Muscle layer of colon (tissue), 2 donors: ENCODE data around the gene MGLL.

ENCODE experiments used
- H3K27ac ChIP-seq: one replicate; pipeline ENCODE4 v1.7.0; 2013; ENCODE audit warnings: low read depth, mild to moderate bottlenecking, low read length, moderate library complexity
- H3K27me3 ChIP-seq, 2 donors: one replicate each; pipeline ENCODE4 v1.7.0; 2013; ENCODE audit warnings: low read length in 2 of 2, mild to moderate bottlenecking in 2 of 2; ENCODE audit not compliant: insufficient read depth in 2 of 2, control insufficient read depth in 1 of 2
- H3K36me3 ChIP-seq: one replicate; pipeline ENCODE4 v1.7.0; 2013; ENCODE audit warnings: mild to moderate bottlenecking, low read length; ENCODE audit not compliant: insufficient read depth
- H3K4me1 ChIP-seq: one replicate; pipeline ENCODE4 v1.7.0; 2013; ENCODE audit warnings: mild to moderate bottlenecking, low read length; ENCODE audit not compliant: insufficient read depth
- H3K4me3 ChIP-seq, 2 donors: one replicate each; pipeline ENCODE4 v1.7.0; 2013; ENCODE audit warnings: low read length in 2 of 2, low read depth in 1 of 2, mild to moderate bottlenecking in 1 of 2, moderate library complexity in 1 of 2
- H3K9ac ChIP-seq: one replicate; pipeline ENCODE4 v1.7.0; 2013; ENCODE audit warnings: low read length
- H3K9me3 ChIP-seq: one replicate; pipeline ENCODE4 v1.7.0; 2013; ENCODE audit warnings: mild to moderate bottlenecking, low read length
- donor health status: abdominal sarcoma.
- donor health status: Adenocarcinoma of cecum.

Gene MGLL

GRCh38 chr3:127669541-127670228 lies 152.6 kb downstream of the MGLL start:
- H3K36me3 ChIP-seq: no peaks in the 10 kb centered on the region
- no peaks in the 10 kb centered on the region for H3K9me3 ChIP-seq
- no peaks in the 10 kb centered on the region for H3K27me3 ChIP-seq
- H3K9ac ChIP-seq: no peak overlapping the region
- peaks cover 11% of the 10 kb centered on the region for H3K4me1 ChIP-seq
- H3K4me3 ChIP-seq: no peak overlapping the region
- H3K27ac ChIP-seq: no peak overlapping the region

- Histone ChIP-seq H3K4me1 (peaks cover 8% of the 10 kb centered on the region), H3K27ac (no peak overlapping the region), H3K9ac (no peak overlapping the region), H3K27me3 (no peaks in the 10 kb centered on the region), H3K4me3 (no peak overlapping the region), H3K9me3 (no peaks in the 10 kb centered on the region), H3K36me3 (no peaks in the 10 kb centered on the region)
These were observed 153.4 kb downstream of the MGLL start for GRCh38 chr3:127668906-127669305.

GRCh38 chr3:127667119-127667681 lies 155.1 kb downstream of the MGLL start:
- H3K4me3 ChIP-seq: no peak overlapping the region
- no peaks in the 10 kb centered on the region for H3K36me3 ChIP-seq
- no peak overlapping the region for H3K27ac ChIP-seq
- H3K27me3 ChIP-seq: no peaks in the 10 kb centered on the region
- H3K9me3 ChIP-seq: no peaks in the 10 kb centered on the region
- H3K4me1 ChIP-seq: peaks cover 6% of the 10 kb centered on the region
- H3K9ac ChIP-seq: no peak overlapping the region

GRCh38 chr3:127666676-127667075 lies 155.6 kb downstream of the MGLL start:
- Histone ChIP-seq H3K4me1 (peaks cover 4% of the 10 kb centered on the region), H3K9me3 (no peaks in the 10 kb centered on the region), H3K9ac (no peak overlapping the region), H3K36me3 (no peaks in the 10 kb centered on the region), H3K4me3 (no peak overlapping the region), H3K27ac (no peak overlapping the region), H3K27me3 (no peaks in the 10 kb centered on the region)

- no peak overlapping the region for H3K4me3 ChIP-seq
- H3K36me3 ChIP-seq: no peaks in the 10 kb centered on the region
- no peaks in the 10 kb centered on the region for H3K4me1 ChIP-seq
- no peaks in the 10 kb centered on the region for H3K27me3 ChIP-seq
- no peak overlapping the region for H3K27ac ChIP-seq
- no peak overlapping the region for H3K9ac ChIP-seq
- H3K9me3 ChIP-seq: no peaks in the 10 kb centered on the region
These were observed 156.7 kb downstream of the MGLL start for GRCh38 chr3:127665586-127665985.

GRCh38 chr3:127665165-127665564 lies 157.2 kb downstream of the MGLL start:
- Histone ChIP-seq H3K4me3 (no peak overlapping the region), H3K27ac (no peak overlapping the region), H3K9ac (no peak overlapping the region), H3K27me3 (no peaks in the 10 kb centered on the region), H3K36me3 (no peaks in the 10 kb centered on the region), H3K4me1 (no peaks in the 10 kb centered on the region), H3K9me3 (no peaks in the 10 kb centered on the region)

- no peaks in the 10 kb centered on the region for H3K36me3 ChIP-seq
- H3K4me1 ChIP-seq: no peaks in the 10 kb centered on the region
- H3K27me3 ChIP-seq: no peaks in the 10 kb centered on the region
- H3K27ac ChIP-seq: no peak overlapping the region
- H3K9me3 ChIP-seq: no peaks in the 10 kb centered on the region
- no peak overlapping the region for H3K9ac ChIP-seq
- no peak overlapping the region for H3K4me3 ChIP-seq
These were observed 159.2 kb downstream of the MGLL start for GRCh38 chr3:127663151-127663550.

- H3K27ac ChIP-seq: no peak overlapping the region
- H3K9ac ChIP-seq: no peak overlapping the region
- H3K4me3 ChIP-seq: no peak overlapping the region
- no peaks in the 10 kb centered on the region for H3K9me3 ChIP-seq
- no peaks in the 10 kb centered on the region for H3K4me1 ChIP-seq
- H3K27me3 ChIP-seq: no peaks in the 10 kb centered on the region
- no peaks in the 10 kb centered on the region for H3K36me3 ChIP-seq
These were observed 160.3 kb downstream of the MGLL start for GRCh38 chr3:127662001-127662469.

GRCh38 chr3:127661600-127661999 lies 160.7 kb downstream of the MGLL start:
- Histone ChIP-seq H3K27ac (no peak overlapping the region), H3K36me3 (no peaks in the 10 kb centered on the region), H3K4me3 (no peak overlapping the region)

GRCh38 chr3:127660621-127661251 lies 161.6 kb downstream of the MGLL start:
- Histone ChIP-seq H3K36me3 (no peaks in the 10 kb centered on the region), H3K4me3 (no peak overlapping the region), H3K9me3 (no peaks in the 10 kb centered on the region), H3K27me3 (no peaks in the 10 kb centered on the region), H3K4me1 (peaks cover 2% of the 10 kb centered on the region), H3K27ac (no peak overlapping the region), H3K9ac (no peak overlapping the region)

More at GRCh38 chr3:127661600-127661999, 160.7 kb downstream of the MGLL start:
- Histone ChIP-seq H3K27me3 (no peaks in the 10 kb centered on the region), H3K9me3 (no peaks in the 10 kb centered on the region), H3K9ac (no peak overlapping the region), H3K4me1 (no peaks in the 10 kb centered on the region)

GRCh38 chr3:127658234-127658633 lies 164.1 kb downstream of the MGLL start:
- no peaks in the 10 kb centered on the region for H3K27me3 ChIP-seq
- no peaks in the 10 kb centered on the region for H3K36me3 ChIP-seq
- H3K9me3 ChIP-seq: no peaks in the 10 kb centered on the region
- H3K4me3 ChIP-seq: no peak overlapping the region
- H3K4me1 ChIP-seq: peaks cover 4% of the 10 kb centered on the region
- H3K9ac ChIP-seq: no peak overlapping the region
- H3K27ac ChIP-seq: no peak overlapping the region
